ENCODE data around the gene PRKCD. TPM values are rescaled to one million over a fixed set of nuclear protein-coding genes. Genes with fewer than 3 reads are reported as not detected.

PRKCD gene
- total and polyA plus RNA-seq, 9 of the 15 experiments (the other 6 are each of a cell fraction or from before 2014, with no cell fraction given): 2.5 to 19.5 (median 6.1) TPM

GRCh38 chr3:53130179-53131061, 30.6 kb upstream of the PRKCD start, which contains the start of gene RFT1 (continued):
- TF ChIP-seq RBM39 (optimal IDR thresholded peaks at IDR 0.05; ENCODE audit: low read depth, low read length) (no peak), SAFB2 (IDR thresholded peaks at IDR 0.05; ENCODE audit: borderline replicate concordance, low read depth, low read length, severe bottlenecking) (no peak), POLR2A (conservative IDR thresholded peaks at IDR 0.05) (peak; percentile 87), MAFG (tag; conservative IDR thresholded peaks at IDR 0.05) (no peak), HOXB6 (CRISPR knock-in tag; IDR thresholded peaks at IDR 0.05; ENCODE audit: borderline replicate concordance) (no peak), ZC3H4 (CRISPR knock-in tag; IDR thresholded peaks at IDR 0.05; ENCODE audit: borderline replicate concordance) (no peak), TEAD1 (CRISPR knock-in tag; IDR thresholded peaks at IDR 0.05) (peak in 1 of 2 experiments; percentile 75; a peak in 1 of 4 replicates), HDAC1 (IDR thresholded peaks at IDR 0.05) (peak in 1 of 2 experiments; percentile 86; a peak in 2 of 4 replicates), ZNF282 (CRISPR knock-in tag; IDR thresholded peaks at IDR 0.05) (no peak), CBFA2T3 (IDR thresholded peaks at IDR 0.05) (0 out of 2 replicates have a peak, but pooled peaks have one; percentile 5), ZHX1 (conservative IDR thresholded peaks at IDR 0.05; ENCODE audit: low read length) (no peak), FOXP1 (CRISPR knock-in tag; IDR thresholded peaks at IDR 0.05) (no peak), NKRF (IDR thresholded peaks at IDR 0.05; ENCODE audit: borderline replicate concordance) (peak; percentile 87; the same call in 1 of the 2 replicates), ZNF785 (CRISPR knock-in tag; IDR thresholded peaks at IDR 0.05) (no peak)
- TF ChIP-seq, protein P1, sequence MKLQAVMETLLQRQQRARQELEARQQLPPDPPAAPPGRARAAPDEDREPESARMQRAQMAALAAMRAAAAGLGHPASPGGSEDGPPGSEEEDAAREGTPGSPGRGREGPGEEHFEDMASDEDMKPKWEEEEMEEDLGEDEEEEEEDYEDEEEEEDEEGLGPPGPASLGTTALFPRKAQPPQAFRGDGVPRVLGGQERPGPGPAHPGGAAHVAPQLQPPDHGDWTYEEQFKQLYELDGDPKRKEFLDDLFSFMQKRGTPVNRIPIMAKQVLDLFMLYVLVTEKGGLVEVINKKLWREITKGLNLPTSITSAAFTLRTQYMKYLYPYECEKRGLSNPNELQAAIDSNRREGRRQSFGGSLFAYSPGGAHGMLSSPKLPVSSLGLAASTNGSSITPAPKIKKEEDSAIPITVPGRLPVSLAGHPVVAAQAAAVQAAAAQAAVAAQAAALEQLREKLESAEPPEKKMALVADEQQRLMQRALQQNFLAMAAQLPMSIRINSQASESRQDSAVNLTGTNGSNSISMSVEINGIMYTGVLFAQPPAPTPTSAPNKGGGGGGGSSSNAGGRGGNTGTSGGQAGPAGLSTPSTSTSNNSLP (IDR thresholded peaks at IDR 0.05; ENCODE audit: borderline replicate concordance, low read depth, low read length): no peak
- TF ChIP-seq, protein P2, sequence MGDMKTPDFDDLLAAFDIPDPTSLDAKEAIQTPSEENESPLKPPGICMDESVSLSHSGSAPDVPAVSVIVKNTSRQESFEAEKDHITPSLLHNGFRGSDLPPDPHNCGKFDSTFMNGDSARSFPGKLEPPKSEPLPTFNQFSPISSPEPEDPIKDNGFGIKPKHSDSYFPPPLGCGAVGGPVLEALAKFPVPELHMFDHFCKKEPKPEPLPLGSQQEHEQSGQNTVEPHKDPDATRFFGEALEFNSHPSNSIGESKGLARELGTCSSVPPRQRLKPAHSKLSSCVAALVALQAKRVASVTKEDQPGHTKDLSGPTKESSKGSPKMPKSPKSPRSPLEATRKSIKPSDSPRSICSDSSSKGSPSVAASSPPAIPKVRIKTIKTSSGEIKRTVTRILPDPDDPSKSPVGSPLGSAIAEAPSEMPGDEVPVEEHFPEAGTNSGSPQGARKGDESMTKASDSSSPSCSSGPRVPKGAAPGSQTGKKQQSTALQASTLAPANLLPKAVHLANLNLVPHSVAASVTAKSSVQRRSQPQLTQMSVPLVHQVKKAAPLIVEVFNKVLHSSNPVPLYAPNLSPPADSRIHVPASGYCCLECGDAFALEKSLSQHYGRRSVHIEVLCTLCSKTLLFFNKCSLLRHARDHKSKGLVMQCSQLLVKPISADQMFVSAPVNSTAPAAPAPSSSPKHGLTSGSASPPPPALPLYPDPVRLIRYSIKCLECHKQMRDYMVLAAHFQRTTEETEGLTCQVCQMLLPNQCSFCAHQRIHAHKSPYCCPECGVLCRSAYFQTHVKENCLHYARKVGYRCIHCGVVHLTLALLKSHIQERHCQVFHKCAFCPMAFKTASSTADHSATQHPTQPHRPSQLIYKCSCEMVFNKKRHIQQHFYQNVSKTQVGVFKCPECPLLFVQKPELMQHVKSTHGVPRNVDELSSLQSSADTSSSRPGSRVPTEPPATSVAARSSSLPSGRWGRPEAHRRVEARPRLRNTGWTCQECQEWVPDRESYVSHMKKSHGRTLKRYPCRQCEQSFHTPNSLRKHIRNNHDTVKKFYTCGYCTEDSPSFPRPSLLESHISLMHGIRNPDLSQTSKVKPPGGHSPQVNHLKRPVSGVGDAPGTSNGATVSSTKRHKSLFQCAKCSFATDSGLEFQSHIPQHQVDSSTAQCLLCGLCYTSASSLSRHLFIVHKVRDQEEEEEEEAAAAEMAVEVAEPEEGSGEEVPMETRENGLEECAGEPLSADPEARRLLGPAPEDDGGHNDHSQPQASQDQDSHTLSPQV (IDR thresholded peaks at IDR 0.05): 0 out of 2 replicates have a peak, but pooled peaks have one; percentile 45
